ENCODE data around the gene FAT1.

The FAT1 gene

DNA sequence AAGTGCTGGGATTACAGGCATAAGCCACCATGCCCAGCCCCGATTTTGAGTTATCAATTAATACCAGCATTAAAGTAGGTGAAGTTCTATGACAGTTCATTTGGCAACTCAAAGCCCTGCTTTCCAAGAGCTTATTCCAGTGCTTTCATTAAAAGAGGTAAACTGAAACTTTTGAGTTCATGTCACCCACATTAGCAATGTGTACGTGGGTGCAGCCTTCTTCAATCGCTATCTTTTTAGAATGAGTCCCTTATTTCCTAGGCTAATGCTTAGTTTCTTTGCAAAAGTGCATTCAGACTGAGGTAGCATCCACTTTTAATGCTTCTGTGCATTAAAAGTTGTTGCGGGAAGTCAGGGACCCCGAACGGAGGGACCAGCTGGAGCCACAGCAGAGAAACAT, 142.2 kb downstream of the FAT1 start:
- TF ChIP-seq FOXM1 (IDR thresholded peaks at IDR 0.05; ENCODE audit: borderline replicate concordance, low read depth) = no peak
- TF ChIP-seq, protein P1, sequence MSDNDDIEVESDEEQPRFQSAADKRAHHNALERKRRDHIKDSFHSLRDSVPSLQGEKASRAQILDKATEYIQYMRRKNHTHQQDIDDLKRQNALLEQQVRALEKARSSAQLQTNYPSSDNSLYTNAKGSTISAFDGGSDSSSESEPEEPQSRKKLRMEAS (IDR thresholded peaks at IDR 0.05) = no peak
- TF ChIP-seq TAF1 (IDR thresholded peaks at IDR 0.05; ENCODE audit: low read depth) = no peak
- TF ChIP-seq NFIC (IDR thresholded peaks at IDR 0.05) = no peak
- no peak for TF ChIP-seq YY1 (IDR thresholded peaks at IDR 0.05; ENCODE audit: low read depth)
- TF ChIP-seq, protein P2, sequence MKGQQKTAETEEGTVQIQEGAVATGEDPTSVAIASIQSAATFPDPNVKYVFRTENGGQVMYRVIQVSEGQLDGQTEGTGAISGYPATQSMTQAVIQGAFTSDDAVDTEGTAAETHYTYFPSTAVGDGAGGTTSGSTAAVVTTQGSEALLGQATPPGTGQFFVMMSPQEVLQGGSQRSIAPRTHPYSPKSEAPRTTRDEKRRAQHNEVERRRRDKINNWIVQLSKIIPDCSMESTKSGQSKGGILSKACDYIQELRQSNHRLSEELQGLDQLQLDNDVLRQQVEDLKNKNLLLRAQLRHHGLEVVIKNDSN (IDR thresholded peaks at IDR 0.05) = no peak
- TF ChIP-seq CREB1 (IDR thresholded peaks at IDR 0.05; ENCODE audit: low read depth) = no peak
- TF ChIP-seq RAD21 (IDR thresholded peaks at IDR 0.05; ENCODE audit: low read depth) = no peak
- TF ChIP-seq, protein P3, sequence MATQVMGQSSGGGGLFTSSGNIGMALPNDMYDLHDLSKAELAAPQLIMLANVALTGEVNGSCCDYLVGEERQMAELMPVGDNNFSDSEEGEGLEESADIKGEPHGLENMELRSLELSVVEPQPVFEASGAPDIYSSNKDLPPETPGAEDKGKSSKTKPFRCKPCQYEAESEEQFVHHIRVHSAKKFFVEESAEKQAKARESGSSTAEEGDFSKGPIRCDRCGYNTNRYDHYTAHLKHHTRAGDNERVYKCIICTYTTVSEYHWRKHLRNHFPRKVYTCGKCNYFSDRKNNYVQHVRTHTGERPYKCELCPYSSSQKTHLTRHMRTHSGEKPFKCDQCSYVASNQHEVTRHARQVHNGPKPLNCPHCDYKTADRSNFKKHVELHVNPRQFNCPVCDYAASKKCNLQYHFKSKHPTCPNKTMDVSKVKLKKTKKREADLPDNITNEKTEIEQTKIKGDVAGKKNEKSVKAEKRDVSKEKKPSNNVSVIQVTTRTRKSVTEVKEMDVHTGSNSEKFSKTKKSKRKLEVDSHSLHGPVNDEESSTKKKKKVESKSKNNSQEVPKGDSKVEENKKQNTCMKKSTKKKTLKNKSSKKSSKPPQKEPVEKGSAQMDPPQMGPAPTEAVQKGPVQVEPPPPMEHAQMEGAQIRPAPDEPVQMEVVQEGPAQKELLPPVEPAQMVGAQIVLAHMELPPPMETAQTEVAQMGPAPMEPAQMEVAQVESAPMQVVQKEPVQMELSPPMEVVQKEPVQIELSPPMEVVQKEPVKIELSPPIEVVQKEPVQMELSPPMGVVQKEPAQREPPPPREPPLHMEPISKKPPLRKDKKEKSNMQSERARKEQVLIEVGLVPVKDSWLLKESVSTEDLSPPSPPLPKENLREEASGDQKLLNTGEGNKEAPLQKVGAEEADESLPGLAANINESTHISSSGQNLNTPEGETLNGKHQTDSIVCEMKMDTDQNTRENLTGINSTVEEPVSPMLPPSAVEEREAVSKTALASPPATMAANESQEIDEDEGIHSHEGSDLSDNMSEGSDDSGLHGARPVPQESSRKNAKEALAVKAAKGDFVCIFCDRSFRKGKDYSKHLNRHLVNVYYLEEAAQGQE (IDR thresholded peaks at IDR 0.05; ENCODE audit: low read depth) = no peak
- no peak for TF ChIP-seq TCF12 (IDR thresholded peaks at IDR 0.05; ENCODE audit: low read depth)
- no peak for TF ChIP-seq EP300 (IDR thresholded peaks at IDR 0.05; ENCODE audit: borderline replicate concordance)
- no peak for TF ChIP-seq CEBPB (IDR thresholded peaks at IDR 0.05)
- no peak for TF ChIP-seq TEAD4 (IDR thresholded peaks at IDR 0.05)
- TF ChIP-seq ZBTB7A (IDR thresholded peaks at IDR 0.05; ENCODE audit: low read depth) = no peak
- no peak for TF ChIP-seq EGR1 (IDR thresholded peaks at IDR 0.05)

DNA sequence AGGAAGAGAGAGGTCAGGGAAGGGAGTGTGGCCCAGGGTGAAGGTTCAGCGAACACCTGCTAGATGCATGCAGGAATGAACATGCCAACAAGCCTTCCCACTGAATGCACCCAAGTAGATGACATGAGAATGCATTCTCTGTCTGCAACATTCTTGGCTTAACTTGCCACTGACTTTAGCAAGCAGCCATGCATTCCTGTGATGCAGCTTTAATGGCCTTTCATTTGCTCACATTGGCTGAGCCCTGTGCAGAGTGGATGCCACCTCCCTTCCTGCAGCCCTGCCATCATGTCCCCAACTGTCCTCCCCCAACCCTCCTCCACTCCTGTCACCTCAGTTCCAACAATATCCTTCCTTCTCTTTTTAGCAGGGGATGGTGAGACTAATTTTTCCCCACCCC, 143.0 kb downstream of the FAT1 start:
- TF ChIP-seq, protein P1 (IDR thresholded peaks at IDR 0.05) = no peak
- TF ChIP-seq RAD21 (IDR thresholded peaks at IDR 0.05; ENCODE audit: low read depth) (no peak), CREB1 (IDR thresholded peaks at IDR 0.05; ENCODE audit: low read depth) (no peak), EP300 (IDR thresholded peaks at IDR 0.05; ENCODE audit: borderline replicate concordance) (no peak), TAF1 (IDR thresholded peaks at IDR 0.05; ENCODE audit: low read depth) (no peak), ZBTB7A (IDR thresholded peaks at IDR 0.05; ENCODE audit: low read depth) (no peak), YY1 (IDR thresholded peaks at IDR 0.05; ENCODE audit: low read depth) (no peak), TEAD4 (IDR thresholded peaks at IDR 0.05) (no peak), CEBPB (IDR thresholded peaks at IDR 0.05) (no peak), TCF12 (IDR thresholded peaks at IDR 0.05; ENCODE audit: low read depth) (no peak), EGR1 (IDR thresholded peaks at IDR 0.05) (no peak), FOXM1 (IDR thresholded peaks at IDR 0.05; ENCODE audit: borderline replicate concordance, low read depth) (no peak), NFIC (IDR thresholded peaks at IDR 0.05) (no peak)
- TF ChIP-seq, protein P2 (IDR thresholded peaks at IDR 0.05) = no peak
- TF ChIP-seq, protein P3 (IDR thresholded peaks at IDR 0.05; ENCODE audit: low read depth) = no peak

DNA sequence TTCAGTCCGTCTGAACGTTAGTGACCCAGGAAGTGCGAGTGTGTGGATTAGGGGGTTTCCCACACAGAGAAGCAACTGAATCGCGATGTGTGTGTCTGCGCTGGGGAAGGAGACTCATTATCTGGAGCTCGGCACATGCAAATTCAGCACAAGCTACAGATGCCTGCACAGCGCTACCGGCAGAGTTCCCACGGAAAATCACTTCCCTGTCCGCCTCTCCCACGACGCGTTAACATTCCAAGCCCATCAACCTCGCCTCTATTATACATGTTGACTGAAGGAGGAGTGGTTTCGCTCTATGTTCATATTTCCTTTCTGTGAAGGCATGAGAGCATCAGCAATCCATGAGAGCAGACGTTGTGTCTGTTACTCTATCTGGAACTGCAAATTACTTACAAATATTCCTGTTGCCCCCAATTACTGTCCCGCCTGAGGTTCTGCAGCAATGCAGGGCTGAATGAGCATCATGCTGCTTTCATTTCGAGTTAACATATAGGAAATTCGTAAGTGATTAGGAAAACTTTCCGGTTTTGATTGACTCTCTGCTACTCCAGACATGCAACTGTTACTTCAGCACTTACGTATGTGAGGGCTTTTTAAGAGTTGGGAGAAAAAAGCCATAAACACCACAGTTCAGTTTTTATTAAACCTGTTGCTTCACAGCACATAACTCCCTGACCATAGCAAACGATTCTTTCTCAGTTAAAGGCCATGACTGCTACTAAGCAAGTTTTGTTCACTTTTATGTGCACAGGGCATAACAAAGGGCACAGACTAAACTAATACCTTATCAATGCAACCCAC, 153.3 kb downstream of the FAT1 start:
- TF ChIP-seq NFIC (IDR thresholded peaks at IDR 0.05) (no peak), EGR1 (IDR thresholded peaks at IDR 0.05) (no peak), ZBTB7A (IDR thresholded peaks at IDR 0.05; ENCODE audit: low read depth) (no peak), RAD21 (IDR thresholded peaks at IDR 0.05; ENCODE audit: low read depth) (no peak), TCF12 (IDR thresholded peaks at IDR 0.05; ENCODE audit: low read depth) (no peak), TAF1 (IDR thresholded peaks at IDR 0.05; ENCODE audit: low read depth) (no peak), CEBPB (IDR thresholded peaks at IDR 0.05) (no peak), TEAD4 (IDR thresholded peaks at IDR 0.05) (no peak)
- TF ChIP-seq, protein P1 (IDR thresholded peaks at IDR 0.05) = no peak
- TF ChIP-seq, protein P3 (IDR thresholded peaks at IDR 0.05; ENCODE audit: low read depth) = no peak
